ENCODE results near the gene ABLIM3.
A peak's percentile ranks its signal among the peaks of the same experiment; 100 is the strongest.

Gene ABLIM3

GRCh38 chr5:149229298-149229937 is 88.1 kb downstream of the ABLIM3 start:
- H3K27ac ChIP-seq (ENCODE audit: low read depth, low read length): peak overlapping the region; percentile 38
- H3K36me3 ChIP-seq (ENCODE audit: insufficient read depth, low read length): peaks cover 19% of the 10 kb centered on the region
- H2AFZ ChIP-seq (ENCODE audit: low read length, unreplicated experiment): no peak overlapping the region
- H3K79me2 ChIP-seq (ENCODE audit: control insufficient read depth, insufficient read depth, low read length, unreplicated experiment): peaks cover 5% of the 10 kb centered on the region
- no peak overlapping the region for H3K4me3 ChIP-seq (ENCODE audit: low read depth, low read length)
- H3K27me3 ChIP-seq (ENCODE audit: insufficient read depth, low read length): no peaks in the 10 kb centered on the region
- H3K4me1 ChIP-seq (ENCODE audit: control insufficient read depth, insufficient read depth, low read length, unreplicated experiment): peaks cover 34% of the 10 kb centered on the region

- peaks cover 37% of the 10 kb centered on the region for H3K36me3 ChIP-seq (ENCODE audit: insufficient read depth, low read length)
- H2AFZ ChIP-seq (ENCODE audit: low read length, unreplicated experiment): no peak overlapping the region
Measured at GRCh38 chr5:149235841-149236240, 94.5 kb downstream of the ABLIM3 start.

GRCh38 chr5:149237662-149238061 is 96.4 kb downstream of the ABLIM3 start:
- Histone ChIP-seq H2AFZ (ENCODE audit: low read length, unreplicated experiment) (no peak overlapping the region), H3K27ac (ENCODE audit: low read depth, low read length) (no peak overlapping the region), H3K4me1 (ENCODE audit: control insufficient read depth, insufficient read depth, low read length, unreplicated experiment) (no peaks in the 10 kb centered on the region), H3K36me3 (ENCODE audit: insufficient read depth, low read length) (peaks cover 37% of the 10 kb centered on the region), H3K27me3 (ENCODE audit: insufficient read depth, low read length) (no peaks in the 10 kb centered on the region), H3K79me2 (ENCODE audit: control insufficient read depth, insufficient read depth, low read length, unreplicated experiment) (no peaks in the 10 kb centered on the region), H3K4me3 (ENCODE audit: low read depth, low read length) (no peak overlapping the region)

More at GRCh38 chr5:149235841-149236240, 94.5 kb downstream of the ABLIM3 start:
- Histone ChIP-seq H3K4me1 (ENCODE audit: control insufficient read depth, insufficient read depth, low read length, unreplicated experiment) (no peaks in the 10 kb centered on the region), H3K79me2 (ENCODE audit: control insufficient read depth, insufficient read depth, low read length, unreplicated experiment) (no peaks in the 10 kb centered on the region), H3K27me3 (ENCODE audit: insufficient read depth, low read length) (no peaks in the 10 kb centered on the region), H3K4me3 (ENCODE audit: low read depth, low read length) (no peak overlapping the region), H3K27ac (ENCODE audit: low read depth, low read length) (no peak overlapping the region)

- Histone ChIP-seq H3K27me3 (ENCODE audit: insufficient read depth, low read length) (no peaks in the 10 kb centered on the region), H3K36me3 (ENCODE audit: insufficient read depth, low read length) (peaks cover 29% of the 10 kb centered on the region; the same call in 1 of the 2 replicates), H2AFZ (ENCODE audit: low read length, unreplicated experiment) (no peak overlapping the region)
Measured at GRCh38 chr5:149238540-149238939, 97.2 kb downstream of the ABLIM3 start.

DNA sequence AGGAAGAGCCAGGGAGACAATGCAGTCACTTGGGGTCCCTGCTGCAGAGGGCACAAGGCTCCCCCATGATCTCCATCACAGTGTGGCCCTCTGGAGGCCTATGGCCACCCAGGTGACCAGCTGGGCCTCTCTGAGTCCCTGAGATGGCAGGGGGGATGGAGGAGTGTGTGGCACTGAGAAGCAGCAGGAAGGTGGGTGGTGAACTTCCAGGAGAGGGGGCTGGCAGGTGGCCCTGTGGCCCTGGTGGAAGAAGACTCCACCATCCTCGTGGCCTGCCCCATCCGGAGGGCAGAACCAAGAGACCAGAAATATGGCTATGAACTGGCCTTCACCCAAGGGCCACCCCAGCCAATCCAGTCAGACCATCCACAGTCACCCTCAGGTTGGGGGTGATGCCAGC is 98.6 kb downstream of the ABLIM3 start:
- Histone ChIP-seq H3K4me3 (ENCODE audit: low read depth, low read length) (no peak overlapping the region), H2AFZ (ENCODE audit: low read length, unreplicated experiment) (no peak overlapping the region), H3K79me2 (ENCODE audit: control insufficient read depth, insufficient read depth, low read length, unreplicated experiment) (no peaks in the 10 kb centered on the region), H3K27me3 (ENCODE audit: insufficient read depth, low read length) (no peaks in the 10 kb centered on the region), H3K27ac (ENCODE audit: low read depth, low read length) (no peak overlapping the region), H3K36me3 (ENCODE audit: insufficient read depth, low read length) (peaks cover 23% of the 10 kb centered on the region; the same call in 1 of the 2 replicates), H3K4me1 (ENCODE audit: control insufficient read depth, insufficient read depth, low read length, unreplicated experiment) (no peaks in the 10 kb centered on the region)

More at GRCh38 chr5:149238540-149238939, 97.2 kb downstream of the ABLIM3 start:
- H3K27ac ChIP-seq (ENCODE audit: low read depth, low read length): no peak overlapping the region
- H3K4me1 ChIP-seq (ENCODE audit: control insufficient read depth, insufficient read depth, low read length, unreplicated experiment): no peaks in the 10 kb centered on the region
- H3K4me3 ChIP-seq (ENCODE audit: low read depth, low read length): no peak overlapping the region
- no peaks in the 10 kb centered on the region for H3K79me2 ChIP-seq (ENCODE audit: control insufficient read depth, insufficient read depth, low read length, unreplicated experiment)

DNA sequence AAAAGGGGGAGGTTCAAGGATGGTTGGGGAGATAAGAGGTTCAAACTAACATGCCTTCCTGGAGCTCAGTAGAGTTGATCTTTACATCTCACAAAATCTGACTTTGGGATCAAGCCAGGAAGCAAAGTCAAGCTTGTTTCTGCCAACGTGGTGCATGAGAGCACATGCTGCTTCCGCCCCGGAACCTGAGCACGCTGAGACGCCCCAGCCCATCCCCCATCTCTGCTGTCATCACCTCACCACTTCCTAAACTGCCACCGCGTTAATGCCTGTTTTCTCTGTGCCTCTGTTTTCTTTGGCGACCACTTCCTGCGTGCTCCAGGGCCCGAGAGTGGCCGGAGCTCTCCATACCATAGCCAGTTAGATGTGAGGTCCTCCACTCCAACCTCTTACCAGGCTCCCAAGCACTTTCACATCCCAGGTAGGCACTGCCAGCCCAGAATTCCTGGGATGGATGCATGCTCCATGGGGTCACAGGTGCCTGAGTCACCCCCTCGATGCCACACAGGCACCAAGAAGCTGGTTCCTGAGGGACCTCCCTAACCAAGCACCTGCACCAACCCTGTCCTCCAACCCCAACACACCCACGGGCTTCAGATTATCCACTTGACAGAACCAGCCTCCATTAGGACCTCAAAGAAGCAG is 99.2 kb downstream of the ABLIM3 start:
- no peaks in the 10 kb centered on the region for H3K27me3 ChIP-seq (ENCODE audit: insufficient read depth, low read length)
- no peaks in the 10 kb centered on the region for H3K79me2 ChIP-seq (ENCODE audit: control insufficient read depth, insufficient read depth, low read length, unreplicated experiment)
- no peaks in the 10 kb centered on the region for H3K4me1 ChIP-seq (ENCODE audit: control insufficient read depth, insufficient read depth, low read length, unreplicated experiment)
- H2AFZ ChIP-seq (ENCODE audit: low read length, unreplicated experiment): no peak overlapping the region
- no peak overlapping the region for H3K27ac ChIP-seq (ENCODE audit: low read depth, low read length)
- H3K4me3 ChIP-seq (ENCODE audit: low read depth, low read length): no peak overlapping the region
- H3K36me3 ChIP-seq (ENCODE audit: insufficient read depth, low read length): peaks cover 27% of the 10 kb centered on the region; the same call in 1 of the 2 replicates

- H3K27ac ChIP-seq (ENCODE audit: low read depth, low read length): no peak overlapping the region
- H3K4me3 ChIP-seq (ENCODE audit: low read depth, low read length): no peak overlapping the region
- H3K79me2 ChIP-seq (ENCODE audit: control insufficient read depth, insufficient read depth, low read length, unreplicated experiment): no peaks in the 10 kb centered on the region
- H2AFZ ChIP-seq (ENCODE audit: low read length, unreplicated experiment): no peak overlapping the region
- no peaks in the 10 kb centered on the region for H3K27me3 ChIP-seq (ENCODE audit: insufficient read depth, low read length)
- no peaks in the 10 kb centered on the region for H3K4me1 ChIP-seq (ENCODE audit: control insufficient read depth, insufficient read depth, low read length, unreplicated experiment)
- peaks cover 31% of the 10 kb centered on the region for H3K36me3 ChIP-seq (ENCODE audit: insufficient read depth, low read length)
Measured at GRCh38 chr5:149242339-149242738, 101.0 kb downstream of the ABLIM3 start.

DNA sequence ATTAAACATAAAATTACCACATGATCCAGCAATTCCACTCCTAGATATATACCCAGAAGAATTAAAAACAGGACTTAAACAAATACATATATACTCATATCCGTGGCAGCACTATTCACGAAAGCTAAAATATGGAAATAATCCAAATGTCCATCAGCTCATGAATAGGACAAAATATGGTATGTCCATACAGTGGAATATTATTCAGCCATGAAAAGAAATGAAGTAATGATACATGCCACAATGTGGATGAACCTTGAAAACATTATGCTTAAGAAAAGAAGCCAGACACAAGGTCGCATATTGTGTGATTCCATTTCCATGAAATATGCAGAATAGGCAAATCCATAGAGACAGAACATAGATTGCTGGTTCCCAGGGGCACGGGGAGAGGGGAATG is 105.6 kb downstream of the ABLIM3 start:
- H3K4me3 ChIP-seq (ENCODE audit: low read depth, low read length): no peak overlapping the region
- H3K79me2 ChIP-seq (ENCODE audit: control insufficient read depth, insufficient read depth, low read length, unreplicated experiment): no peaks in the 10 kb centered on the region
- peaks cover 46% of the 10 kb centered on the region for H3K36me3 ChIP-seq (ENCODE audit: insufficient read depth, low read length)
- H3K27me3 ChIP-seq (ENCODE audit: insufficient read depth, low read length): no peaks in the 10 kb centered on the region
- no peaks in the 10 kb centered on the region for H3K4me1 ChIP-seq (ENCODE audit: control insufficient read depth, insufficient read depth, low read length, unreplicated experiment)
- H3K27ac ChIP-seq (ENCODE audit: low read depth, low read length): no peak overlapping the region
- H2AFZ ChIP-seq (ENCODE audit: low read length, unreplicated experiment): no peak overlapping the region

DNA sequence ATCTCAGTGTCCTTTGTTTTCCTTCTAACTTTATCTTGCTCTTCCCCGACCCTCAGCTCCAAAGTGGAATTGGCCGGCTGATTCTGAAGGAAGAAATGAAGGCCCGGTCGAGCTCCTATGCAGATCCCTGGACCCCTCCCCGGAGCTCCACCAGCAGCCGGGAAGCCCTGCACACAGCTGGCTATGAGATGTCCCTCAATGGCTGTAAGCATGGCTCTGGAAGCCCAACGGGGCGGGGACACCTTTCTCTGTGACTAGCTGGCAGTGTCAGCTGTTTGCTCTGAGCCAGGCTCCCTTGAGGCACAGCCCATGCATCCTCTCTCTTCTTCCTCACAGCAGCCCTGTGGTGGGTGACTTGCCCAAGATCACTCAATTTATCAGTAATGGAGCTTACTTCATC is 106.4 kb downstream of the ABLIM3 start:
- no peak overlapping the region for H2AFZ ChIP-seq (ENCODE audit: low read length, unreplicated experiment)
- H3K36me3 ChIP-seq (ENCODE audit: insufficient read depth, low read length): peaks cover 49% of the 10 kb centered on the region
- H3K4me1 ChIP-seq (ENCODE audit: control insufficient read depth, insufficient read depth, low read length, unreplicated experiment): no peaks in the 10 kb centered on the region
- no peaks in the 10 kb centered on the region for H3K27me3 ChIP-seq (ENCODE audit: insufficient read depth, low read length)
- H3K27ac ChIP-seq (ENCODE audit: low read depth, low read length): no peak overlapping the region
- no peak overlapping the region for H3K4me3 ChIP-seq (ENCODE audit: low read depth, low read length)
- no peaks in the 10 kb centered on the region for H3K79me2 ChIP-seq (ENCODE audit: control insufficient read depth, insufficient read depth, low read length, unreplicated experiment)

GRCh38 chr5:149251546-149251945 is 110.3 kb downstream of the ABLIM3 start:
- Histone ChIP-seq H3K27ac (ENCODE audit: low read depth, low read length) (no peak overlapping the region), H3K4me1 (ENCODE audit: control insufficient read depth, insufficient read depth, low read length, unreplicated experiment) (peaks cover 10% of the 10 kb centered on the region), H3K79me2 (ENCODE audit: control insufficient read depth, insufficient read depth, low read length, unreplicated experiment) (no peaks in the 10 kb centered on the region), H3K27me3 (ENCODE audit: insufficient read depth, low read length) (no peaks in the 10 kb centered on the region), H3K36me3 (ENCODE audit: insufficient read depth, low read length) (peaks cover 56% of the 10 kb centered on the region), H3K4me3 (ENCODE audit: low read depth, low read length) (no peak overlapping the region), H2AFZ (ENCODE audit: low read length, unreplicated experiment) (no peak overlapping the region)

GRCh38 chr5:149254506-149254905 is 113.2 kb downstream of the ABLIM3 start:
- Histone ChIP-seq H2AFZ (ENCODE audit: low read length, unreplicated experiment) (no peak overlapping the region), H3K4me3 (ENCODE audit: low read depth, low read length) (no peak overlapping the region), H3K27me3 (ENCODE audit: insufficient read depth, low read length) (no peaks in the 10 kb centered on the region), H3K4me1 (ENCODE audit: control insufficient read depth, insufficient read depth, low read length, unreplicated experiment) (peaks cover 29% of the 10 kb centered on the region), H3K36me3 (ENCODE audit: insufficient read depth, low read length) (peaks cover 49% of the 10 kb centered on the region; the same call in 1 of the 2 replicates), H3K79me2 (ENCODE audit: control insufficient read depth, insufficient read depth, low read length, unreplicated experiment) (no peaks in the 10 kb centered on the region), H3K27ac (ENCODE audit: low read depth, low read length) (no peak overlapping the region)
